Thymus (tissue), 11 donors: Measurements from ENCODE around the gene TNS3. TPM values are rescaled to one million over a fixed set of nuclear protein-coding genes. Genes with fewer than 3 reads are reported as not detected.

Experiments used
- DNase-seq, 9 donors: peaks; one replicate each; pipeline ENCODE4 v3.0.0-alpha.2; 2013; ENCODE audit warnings: low spot score in 9 of 9, low read depth in 6 of 9, missing footprints in 1 of 9
- H3K27ac ChIP-seq, 2 donors: one replicate each; pipeline ENCODE4 v1.5.1; 2013; ENCODE audit warnings: control low read depth in 1 of 2, low read depth in 1 of 2, low read length in 1 of 2, mild to moderate bottlenecking in 1 of 2, moderate library complexity in 1 of 2
- H3K27me3 ChIP-seq, 2 donors: one replicate each; pipeline ENCODE4 v1.5.1; 2013; ENCODE audit warnings: low read length in 1 of 2; ENCODE audit not compliant: control insufficient read depth in 2 of 2, insufficient read depth in 1 of 2
- H3K36me3 ChIP-seq, 2 donors: one replicate each; pipeline ENCODE4 v1.5.1; 2013; ENCODE audit warnings: low read length in 1 of 2, mild to moderate bottlenecking in 1 of 2, moderate library complexity in 1 of 2; ENCODE audit not compliant: control insufficient read depth in 2 of 2, insufficient read depth in 2 of 2
- H3K4me1 ChIP-seq, 2 donors: one replicate each; pipeline ENCODE4 v1.5.1; 2013; ENCODE audit warnings: low read length in 2 of 2; ENCODE audit not compliant: control insufficient read depth in 2 of 2, insufficient read depth in 2 of 2
- H3K4me3 ChIP-seq, 2 donors: one replicate each; pipeline ENCODE4 v1.5.1; 2013; ENCODE audit warnings: low read length in 2 of 2, control low read depth in 1 of 2, mild to moderate bottlenecking in 1 of 2
- H3K9me3 ChIP-seq, 2 donors: one replicate each; pipeline ENCODE4 v1.5.1; 2013; ENCODE audit warnings: low read length in 1 of 2, mild to moderate bottlenecking in 1 of 2; ENCODE audit not compliant: control insufficient read depth in 2 of 2, insufficient read depth in 1 of 2
- WGBS: extraction: QIAGEN DNeasy Blood & Tissue Kit; methylation state at CpG from one replicate; pipeline ENCODE4 v1.1.7; 2013; 5-methylcytosine and 5-hydroxymethylcytosine counted together
- polyA plus RNA-seq: library from polyadenylated mRNA; stranded (reverse); fragments of 200-250 nt; gene quantifications from one replicate; pipeline ENCODE4 v1.2.3, GENCODE V29; 2013
- total RNA-seq: library from RNA; stranded (reverse); fragments of 120-200 nt; gene quantifications from one replicate; pipeline ENCODE4 v1.2.4, GENCODE V29; 2013
- donor health status: healthy.

The TNS3 gene
- total and polyA plus RNA-seq, 2 donors: 5.9 to 6.2 TPM

- Histone ChIP-seq H3K27ac (no peak overlapping the region), H3K36me3 (peaks cover 0 to 4% of the 10 kb centered on the region in 2 donors), H3K9me3 (peaks cover 0 to 4% of the 10 kb centered on the region in 2 donors), H3K27me3 (no peaks in the 10 kb centered on the region), H3K4me1 (no peaks in the 10 kb centered on the region), H3K4me3 (no peak overlapping the region)
- WGBS: 89% methylated on average over 9 of the region's 9 CpGs
- DNase-seq: no peak
Measured at GRCh38 chr7:47282790-47283496, 299.0 kb downstream of the TNS3 start.

GRCh38 chr7:47281966-47282643 is 299.8 kb downstream of the TNS3 start:
- Histone ChIP-seq H3K27me3 (no peaks in the 10 kb centered on the region), H3K27ac (no peak overlapping the region), H3K9me3 (peaks cover 0 to 4% of the 10 kb centered on the region in 2 donors), H3K4me1 (no peaks in the 10 kb centered on the region), H3K36me3 (peaks cover 0 to 4% of the 10 kb centered on the region in 2 donors), H3K4me3 (no peak overlapping the region)
- no peak for DNase-seq
- 95% methylated on average over 7 of the region's 7 CpGs for WGBS

- Histone ChIP-seq H3K36me3 (peaks cover 0 to 4% of the 10 kb centered on the region in 2 donors), H3K4me1 (no peaks in the 10 kb centered on the region), H3K27ac (no peak overlapping the region), H3K9me3 (peaks cover 0 to 4% of the 10 kb centered on the region in 2 donors), H3K27me3 (no peaks in the 10 kb centered on the region), H3K4me3 (no peak overlapping the region)
- DNase-seq: no peak
- WGBS: 89% methylated on average over 3 of the region's 3 CpGs
Measured at GRCh38 chr7:47281161-47281560, 300.8 kb downstream of the TNS3 start.

GRCh38 chr7:47280114-47280513 is 301.8 kb downstream of the TNS3 start:
- Histone ChIP-seq H3K36me3 (peaks cover 0 to 4% of the 10 kb centered on the region in 2 donors), H3K9me3 (peaks cover 0 to 4% of the 10 kb centered on the region in 2 donors), H3K4me1 (no peaks in the 10 kb centered on the region), H3K27me3 (no peaks in the 10 kb centered on the region), H3K4me3 (no peak overlapping the region), H3K27ac (no peak overlapping the region)
- no peak for DNase-seq
- WGBS: 94% methylated on average over 4 of the region's 4 CpGs

- Histone ChIP-seq H3K4me3 (no peak overlapping the region), H3K9me3 (no peaks in the 10 kb centered on the region), H3K4me1 (no peaks in the 10 kb centered on the region), H3K36me3 (no peaks in the 10 kb centered on the region), H3K27ac (no peak overlapping the region), H3K27me3 (no peaks in the 10 kb centered on the region)
- WGBS: 95% methylated on average over 6 of the region's 6 CpGs
- no peak for DNase-seq
Measured at GRCh38 chr7:47278043-47278442, 303.9 kb downstream of the TNS3 start.

- no peaks in the 10 kb centered on the region for H3K9me3 ChIP-seq
- no peak for DNase-seq
- 93% methylated on average over 20 of the region's 20 CpGs for WGBS
- no peak overlapping the region for H3K27ac ChIP-seq
- H3K4me1 ChIP-seq: no peaks in the 10 kb centered on the region
- H3K4me3 ChIP-seq: no peak overlapping the region
- H3K36me3 ChIP-seq: no peaks in the 10 kb centered on the region
- no peaks in the 10 kb centered on the region for H3K27me3 ChIP-seq
Measured at GRCh38 chr7:47277321-47277781, 304.6 kb downstream of the TNS3 start.

- no peaks in the 10 kb centered on the region for H3K9me3 ChIP-seq
- no peaks in the 10 kb centered on the region for H3K36me3 ChIP-seq
- H3K4me1 ChIP-seq: no peaks in the 10 kb centered on the region
- no peak overlapping the region for H3K4me3 ChIP-seq
- DNase-seq: no peak
- 98% methylated on average over 6 of the region's 6 CpGs for WGBS
- no peak overlapping the region for H3K27ac ChIP-seq
- no peaks in the 10 kb centered on the region for H3K27me3 ChIP-seq
Measured at GRCh38 chr7:47273974-47274766, 307.7 kb downstream of the TNS3 start.

GRCh38 chr7:47273088-47273487 is 308.8 kb downstream of the TNS3 start:
- H3K27me3 ChIP-seq: no peaks in the 10 kb centered on the region
- H3K4me1 ChIP-seq: no peaks in the 10 kb centered on the region
- H3K36me3 ChIP-seq: no peaks in the 10 kb centered on the region
- H3K27ac ChIP-seq: no peak overlapping the region
- no peak overlapping the region for H3K4me3 ChIP-seq
- no peaks in the 10 kb centered on the region for H3K9me3 ChIP-seq
- DNase-seq: no peak
- WGBS: 94% methylated on average over 4 of the region's 4 CpGs

GRCh38 chr7:47271749-47272148 is 310.2 kb downstream of the TNS3 start:
- Histone ChIP-seq H3K4me1 (no peaks in the 10 kb centered on the region), H3K36me3 (no peaks in the 10 kb centered on the region), H3K4me3 (no peak overlapping the region), H3K9me3 (no peaks in the 10 kb centered on the region), H3K27ac (no peak overlapping the region), H3K27me3 (no peaks in the 10 kb centered on the region)
- no peak for DNase-seq
- WGBS: 96% methylated on average over 3 of the region's 3 CpGs
